GM08714 (cell line): ENCODE measurements around the gene THAP5.

Source experiments
- H3K4me3 ChIP-seq: fragments of 200-500 bp; sonication (Bioruptor generic); 2 replicates; pipeline ENCODE4 v1.5.1; 2014; ENCODE audit warnings: mild to moderate bottlenecking, low read length, inconsistent platforms
- ZNF274 ChIP-seq: IDR thresholded peaks from 2 replicates; pipeline ENCODE4 v1.6.1; 2012; ENCODE audit warnings: mild to moderate bottlenecking, low read depth, low read length

The THAP5 gene

GRCh38 chr7:108569381-108570145 lies at the start of gene THAP5, which contains the start of gene DNAJB9:
Gene THAP5 (minus strand): TSS chr7:108569706. CDS start chr7:108569569, 137 bp downstream.
Gene DNAJB9 (plus strand): TSS chr7:108569874. CDS start chr7:108571727, 1,853 bp downstream.
- H3K4me3 ChIP-seq: peak within 1 kb of the TSS; percentile 79
- TF ChIP-seq ZNF274: no peak

- no peak overlapping the region for H3K4me3 ChIP-seq
- no peak for TF ChIP-seq ZNF274
Measured at GRCh38 chr7:108618056-108618455, 48.5 kb upstream of the THAP5 start.

- no peak overlapping the region for H3K4me3 ChIP-seq
- no peak for TF ChIP-seq ZNF274
Measured at GRCh38 chr7:108614896-108615295, 45.4 kb upstream of the THAP5 start.

- no peak overlapping the region for H3K4me3 ChIP-seq
- TF ChIP-seq ZNF274: no peak
Measured at GRCh38 chr7:108613949-108614381, 44.5 kb upstream of the THAP5 start.

- H3K4me3 ChIP-seq: no peak overlapping the region
- TF ChIP-seq ZNF274: no peak
Measured at GRCh38 chr7:108613147-108613948, 43.8 kb upstream of the THAP5 start.

GRCh38 chr7:108611268-108611667 lies 41.8 kb upstream of the THAP5 start:
- no peak for TF ChIP-seq ZNF274
- no peak overlapping the region for H3K4me3 ChIP-seq

- H3K4me3 ChIP-seq: no peak overlapping the region
- TF ChIP-seq ZNF274: no peak
Measured at GRCh38 chr7:108609643-108610042, 40.1 kb upstream of the THAP5 start.

GRCh38 chr7:108605559-108606201 lies 36.2 kb upstream of the THAP5 start:
- no peak overlapping the region for H3K4me3 ChIP-seq
- TF ChIP-seq ZNF274: no peak

- TF ChIP-seq ZNF274: no peak
Measured at GRCh38 chr7:108604307-108605077, 35.0 kb upstream of the THAP5 start.

GRCh38 chr7:108603656-108604306 lies 34.3 kb upstream of the THAP5 start:
- H3K4me3 ChIP-seq: no peak overlapping the region
- no peak for TF ChIP-seq ZNF274

More at GRCh38 chr7:108604307-108605077, 35.0 kb upstream of the THAP5 start:
- no peak overlapping the region for H3K4me3 ChIP-seq

- no peak for TF ChIP-seq ZNF274
- no peak overlapping the region for H3K4me3 ChIP-seq
Measured at GRCh38 chr7:108600399-108600798, 30.9 kb upstream of the THAP5 start.

- no peak overlapping the region for H3K4me3 ChIP-seq
- no peak for TF ChIP-seq ZNF274
Measured at GRCh38 chr7:108598914-108599580, 29.5 kb upstream of the THAP5 start.

- H3K4me3 ChIP-seq: no peak overlapping the region
- TF ChIP-seq ZNF274: no peak
Measured at GRCh38 chr7:108598153-108598552, 28.6 kb upstream of the THAP5 start.
